8988T (cell line): ENCODE measurements around the gene ZMAT3.
"Not testable (repeated sequence)": the region's sequence is repeated elsewhere in the genome, so short reads cannot be mapped to it uniquely, and the experiment has no call there.

Experiments used
- DNase-seq: peaks from one replicate; pipeline ENCODE4 v3.0.0; 2011

ZMAT3 gene

GRCh38 chr3:179067839-179068238 lies 3.8 kb downstream of the ZMAT3 start:
- no peak for DNase-seq

GRCh38 chr3:179067291-179067690 lies 4.3 kb downstream of the ZMAT3 start:
- no peak for DNase-seq

- DNase-seq, result no peak
These were observed 7.6 kb downstream of the ZMAT3 start for GRCh38 chr3:179063945-179064560.

- DNase-seq, result no peak
These were observed 15.3 kb downstream of the ZMAT3 start for GRCh38 chr3:179056326-179056725.

GRCh38 chr3:179054565-179054964 lies 17.0 kb downstream of the ZMAT3 start:
- not testable (repeated sequence) for DNase-seq

- no peak for DNase-seq
These were observed 24.9 kb downstream of the ZMAT3 start for GRCh38 chr3:179046497-179047353.

GRCh38 chr3:179045719-179046402 lies 25.7 kb downstream of the ZMAT3 start:
- no peak for DNase-seq

- not testable (repeated sequence) for DNase-seq
These were observed 32.7 kb downstream of the ZMAT3 start for GRCh38 chr3:179038899-179039251.

GRCh38 chr3:179038216-179038898 lies 33.3 kb downstream of the ZMAT3 start:
- DNase-seq, result no peak

GRCh38 chr3:179037351-179037750 lies 34.3 kb downstream of the ZMAT3 start:
- peak; percentile 56 for DNase-seq

GRCh38 chr3:179036626-179037300 lies 34.8 kb downstream of the ZMAT3 start:
- DNase-seq, result no peak

- no peak for DNase-seq
These were observed 35.4 kb downstream of the ZMAT3 start for GRCh38 chr3:179036226-179036625.

GRCh38 chr3:179035232-179035631 lies 36.4 kb downstream of the ZMAT3 start:
- no peak for DNase-seq

GRCh38 chr3:179033304-179033657 lies 38.3 kb downstream of the ZMAT3 start:
- DNase-seq, result not testable (repeated sequence)

- DNase-seq, result not testable (repeated sequence)
These were observed 38.9 kb downstream of the ZMAT3 start for GRCh38 chr3:179032454-179033303.

GRCh38 chr3:179029096-179029495 lies 42.5 kb downstream of the ZMAT3 start:
- DNase-seq, result no peak

GRCh38 chr3:179028408-179028807 lies 43.2 kb downstream of the ZMAT3 start:
- no peak for DNase-seq

- DNase-seq, result no peak
These were observed 44.2 kb downstream of the ZMAT3 start for GRCh38 chr3:179027326-179027900.

GRCh38 chr3:179026636-179027035 lies 45.0 kb downstream of the ZMAT3 start:
- DNase-seq, result no peak

GRCh38 chr3:179021119-179021903 lies 50.3 kb downstream of the ZMAT3 start:
- DNase-seq, result no peak

- DNase-seq, result no peak
These were observed 51.5 kb downstream of the ZMAT3 start for GRCh38 chr3:179020112-179020511.
